Gastrocnemius medialis (tissue), 4 donors: ENCODE measurements around the gene C2CD5. TPM values are rescaled to one million over a fixed set of nuclear protein-coding genes. Genes with fewer than 3 reads are reported as not detected.

ENCODE experiments used
- ATAC-seq, 2 donors: fragments of 150-250 bp; one replicate each; pipeline ENCODE4 v1.9.1; 2016
- DNase-seq, 2 donors: peaks; one replicate each; pipeline ENCODE4 v3.0.0-alpha.2; 2019
- H3K27ac ChIP-seq, 4 donors: fragments of 200-600 bp; sonication (generic); 1 replicate in 1 of 4; 2 replicates in 3 of 4; pipeline ENCODE4 v1.5.1; 2016 to 2018; ENCODE audit warnings: mild to moderate bottlenecking in 2 of 4, moderate library complexity in 1 of 4
- H3K27me3 ChIP-seq, 3 donors: fragments of 200-600 bp; sonication (generic) in 2 of 3; 1 replicate in 1 of 3; 2 replicates in 2 of 3; pipeline versions ENCODE4 v1.5.1 to v1.6.0; 2016 to 2019; ENCODE audit warnings: mild to moderate bottlenecking in 1 of 3, moderate library complexity in 1 of 3
- H3K36me3 ChIP-seq, 2 donors: fragments of 200-600 bp; sonication (generic) in 1 of 2; one replicate each; pipeline ENCODE4 v1.5.1; 2017 to 2018
- H3K4me1 ChIP-seq, 2 donors: fragments of 200-600 bp; sonication (generic) in 1 of 2; one replicate each; pipeline ENCODE4 v1.5.1; 2016 to 2017; ENCODE audit warnings: mild to moderate bottlenecking in 2 of 2
- H3K4me3 ChIP-seq, 4 donors: fragments of 200-600 bp; sonication (generic) in 3 of 4; 1 replicate in 1 of 4; 2 replicates in 3 of 4; pipeline ENCODE4 v1.5.1; 2016 to 2019; ENCODE audit warnings: mild to moderate bottlenecking in 2 of 4
- H3K9me3 ChIP-seq, 3 donors: fragments of 200-600 bp; sonication (generic) in 2 of 3; 1 replicate in 1 of 3; 2 replicates in 2 of 3; pipeline ENCODE4 v1.5.1; 2016 to 2019
- POLR2A ChIP-seq, 2 donors: fragments of 450-650 bp; IDR thresholded peaks; one replicate each; pipeline ENCODE4 v1.6.1; 2017; ENCODE audit warnings: antibody characterized with exemption in 2 of 2, mild to moderate bottlenecking in 2 of 2, moderate library complexity in 2 of 2
- in situ Hi-C, 4 donors: fragments of 200-750 bp; cut with MboI; loops; one replicate each; pipeline versions ENCODE4 v1.15.0 to v1.8.0; 2017; ENCODE audit warnings: low sequenced_read_pairs in 4 of 4
- intact Hi-C: fragments of 100-400 bp; cut with DNase I; formaldehyde crosslinking; loops from one replicate; pipeline ENCODE4 v1.15.1; 2023; ENCODE audit warnings: low total_unique reads
- total RNA-seq, 4 donors: library from RNA; depleted of rRNA; stranded (reverse); fragments of >200 nt; gene quantifications; one replicate each; pipeline versions ENCODE4 v1.1.0 to v1.2.3, GENCODE V29; 2016
- TF ChIP-seq, protein P1 (sequence below), 5 experiments: fragments of 450-650 bp in 3 of 5; fragments of 200-600 bp in 2 of 5; sonication (generic) in 2 of 5; IDR thresholded peaks in 4 of 5; conservative IDR thresholded peaks in 1 of 5; 1 replicate in 4 of 5; 2 replicates in 1 of 5; pipeline ENCODE4 v1.5.1; 2016 to 2019; ENCODE audit warnings: antibody characterized with exemption in 5 of 5, mild to moderate bottlenecking in 3 of 5, moderate library complexity in 3 of 5

The C2CD5 gene
- total RNA-seq, 4 donors from 2014 or later, result 5.3 to 9.4 (median 6.9) TPM

DNA sequence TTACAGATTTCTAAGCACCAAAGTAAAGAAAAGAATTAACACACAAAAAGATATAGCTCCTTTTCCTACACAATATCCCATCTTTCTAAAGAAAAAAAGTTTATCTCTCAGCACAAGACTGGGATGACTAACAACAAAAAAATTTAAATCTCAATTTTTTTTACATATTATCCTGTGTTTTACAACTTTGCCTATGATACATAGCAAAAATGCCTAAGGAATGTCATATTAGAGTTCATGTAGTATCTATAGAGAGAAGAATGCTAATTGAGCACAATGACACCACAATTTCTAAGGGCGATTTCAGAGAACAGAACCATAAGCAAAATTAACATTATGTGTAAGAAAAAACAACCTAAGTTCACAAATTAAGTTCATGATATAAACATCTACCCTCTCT is 16.3 kb downstream of the C2CD5 start:
- Histone ChIP-seq H3K27me3 (no peaks in the 10 kb centered on the region), H3K4me3 (no peak overlapping the region), H3K36me3 (peaks cover 0 to 42% of the 10 kb centered on the region in 2 donors), H3K4me1 (no peaks in the 10 kb centered on the region), H3K27ac (no peak overlapping the region), H3K9me3 (no peaks in the 10 kb centered on the region)
- intact Hi-C loops (loop anchor here (2.0 kb wide), 1 partner anchor 143 kb away; no protein-coding TSS in a partner anchor), in situ Hi-C loops (no loop called here)
- DNase-seq (no peak), ATAC-seq (no peak)
- TF ChIP-seq POLR2A (IDR thresholded peaks at IDR 0.05), result no peak
- TF ChIP-seq, protein P1, sequence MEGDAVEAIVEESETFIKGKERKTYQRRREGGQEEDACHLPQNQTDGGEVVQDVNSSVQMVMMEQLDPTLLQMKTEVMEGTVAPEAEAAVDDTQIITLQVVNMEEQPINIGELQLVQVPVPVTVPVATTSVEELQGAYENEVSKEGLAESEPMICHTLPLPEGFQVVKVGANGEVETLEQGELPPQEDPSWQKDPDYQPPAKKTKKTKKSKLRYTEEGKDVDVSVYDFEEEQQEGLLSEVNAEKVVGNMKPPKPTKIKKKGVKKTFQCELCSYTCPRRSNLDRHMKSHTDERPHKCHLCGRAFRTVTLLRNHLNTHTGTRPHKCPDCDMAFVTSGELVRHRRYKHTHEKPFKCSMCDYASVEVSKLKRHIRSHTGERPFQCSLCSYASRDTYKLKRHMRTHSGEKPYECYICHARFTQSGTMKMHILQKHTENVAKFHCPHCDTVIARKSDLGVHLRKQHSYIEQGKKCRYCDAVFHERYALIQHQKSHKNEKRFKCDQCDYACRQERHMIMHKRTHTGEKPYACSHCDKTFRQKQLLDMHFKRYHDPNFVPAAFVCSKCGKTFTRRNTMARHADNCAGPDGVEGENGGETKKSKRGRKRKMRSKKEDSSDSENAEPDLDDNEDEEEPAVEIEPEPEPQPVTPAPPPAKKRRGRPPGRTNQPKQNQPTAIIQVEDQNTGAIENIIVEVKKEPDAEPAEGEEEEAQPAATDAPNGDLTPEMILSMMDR (IDR thresholded peaks at IDR 0.05 in 4 of 5, conservative IDR thresholded peaks at IDR 0.05 in 1 of 5), result no peak

DNA sequence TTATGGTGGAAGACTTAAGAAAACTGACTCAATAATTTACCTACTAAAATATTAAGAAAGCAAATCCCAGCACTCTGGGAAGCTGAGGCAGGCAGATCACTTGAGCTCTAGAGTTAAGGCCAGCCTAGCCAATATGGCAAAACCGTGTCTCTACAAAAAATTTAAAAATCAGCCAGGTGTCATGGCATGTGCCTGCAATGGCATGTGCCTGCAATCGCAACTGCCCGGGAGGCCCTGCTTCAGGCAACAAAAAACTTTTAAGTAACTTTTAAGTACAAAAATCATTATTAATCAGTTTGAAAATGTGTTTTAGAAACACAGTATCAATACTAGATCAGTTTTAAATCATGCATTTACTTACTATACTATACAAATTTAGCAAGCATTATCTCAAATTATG is 17.5 kb downstream of the C2CD5 start:
- no peak overlapping the region for H3K4me3 ChIP-seq
- H3K27me3 ChIP-seq, result no peaks in the 10 kb centered on the region
- intact Hi-C loops, result no loop called here
- DNase-seq, result no peak
- no peaks in the 10 kb centered on the region for H3K4me1 ChIP-seq
- no peak for ATAC-seq
- in situ Hi-C loops, result no loop called here
- TF ChIP-seq, protein P1 (IDR thresholded peaks at IDR 0.05 in 4 of 5, conservative IDR thresholded peaks at IDR 0.05 in 1 of 5), result no peak
- no peak for TF ChIP-seq POLR2A (IDR thresholded peaks at IDR 0.05)
- no peaks in the 10 kb centered on the region for H3K9me3 ChIP-seq
- peaks cover 0 to 44% of the 10 kb centered on the region in 2 donors for H3K36me3 ChIP-seq
- H3K27ac ChIP-seq, result no peak overlapping the region

DNA sequence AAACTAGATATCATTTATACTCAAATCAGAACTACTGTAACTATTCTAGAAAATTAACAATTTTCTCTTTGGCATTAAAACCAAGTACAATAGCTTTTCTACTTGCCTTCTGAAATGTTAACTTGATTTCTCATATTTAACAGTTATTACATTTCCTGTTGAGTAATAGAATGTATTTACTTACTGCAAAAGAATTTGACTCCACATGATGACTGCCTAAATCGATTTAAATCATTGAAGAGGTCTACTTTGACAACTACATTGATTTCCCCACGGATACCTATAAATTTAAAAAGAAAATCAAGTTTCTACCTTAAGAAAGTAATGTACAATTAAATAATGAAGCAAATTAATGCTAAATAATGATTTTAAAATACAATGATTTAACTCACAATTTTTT is 18.9 kb downstream of the C2CD5 start:
- Histone ChIP-seq H3K9me3 (no peaks in the 10 kb centered on the region), H3K4me1 (no peaks in the 10 kb centered on the region), H3K27ac (no peak overlapping the region), H3K4me3 (no peak overlapping the region), H3K36me3 (peaks cover 0 to 43% of the 10 kb centered on the region in 2 donors), H3K27me3 (no peaks in the 10 kb centered on the region)
- in situ Hi-C loops (no loop called here), intact Hi-C loops (no loop called here)
- TF ChIP-seq POLR2A (IDR thresholded peaks at IDR 0.05), result no peak
- TF ChIP-seq, protein P1 (IDR thresholded peaks at IDR 0.05 in 4 of 5, conservative IDR thresholded peaks at IDR 0.05 in 1 of 5), result no peak
- DNase-seq (no peak), ATAC-seq (no peak)

DNA sequence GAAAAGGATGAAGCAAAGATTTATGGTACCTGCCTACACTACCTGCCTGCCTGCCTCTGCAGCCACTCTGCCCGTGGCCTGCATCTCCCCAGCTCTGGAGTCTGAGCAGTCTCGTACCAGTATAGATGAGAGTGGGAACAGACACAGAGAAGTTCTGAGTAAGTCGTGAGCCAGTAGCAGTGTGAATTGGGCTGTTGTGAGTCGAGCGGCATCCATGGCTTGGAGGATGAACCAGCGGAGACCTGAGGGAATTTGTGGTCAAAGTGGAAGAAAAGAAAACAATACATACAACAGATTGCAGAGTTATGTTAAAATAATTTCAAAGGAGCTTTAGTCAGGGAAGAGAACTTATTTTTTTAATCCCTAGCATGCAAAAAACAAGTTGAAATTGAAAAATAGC is 25.3 kb downstream of the C2CD5 start:
- Histone ChIP-seq H3K27me3 (no peaks in the 10 kb centered on the region), H3K27ac (no peak overlapping the region), H3K4me1 (no peaks in the 10 kb centered on the region), H3K4me3 (no peak overlapping the region), H3K9me3 (no peaks in the 10 kb centered on the region), H3K36me3 (peaks cover 0 to 30% of the 10 kb centered on the region in 2 donors)
- ATAC-seq (no peak), DNase-seq (no peak)
- TF ChIP-seq POLR2A (IDR thresholded peaks at IDR 0.05), result no peak
- TF ChIP-seq, protein P1 (IDR thresholded peaks at IDR 0.05 in 4 of 5, conservative IDR thresholded peaks at IDR 0.05 in 1 of 5), result no peak
- intact Hi-C loops, result no loop called here
- in situ Hi-C loops, result no loop called here

DNA sequence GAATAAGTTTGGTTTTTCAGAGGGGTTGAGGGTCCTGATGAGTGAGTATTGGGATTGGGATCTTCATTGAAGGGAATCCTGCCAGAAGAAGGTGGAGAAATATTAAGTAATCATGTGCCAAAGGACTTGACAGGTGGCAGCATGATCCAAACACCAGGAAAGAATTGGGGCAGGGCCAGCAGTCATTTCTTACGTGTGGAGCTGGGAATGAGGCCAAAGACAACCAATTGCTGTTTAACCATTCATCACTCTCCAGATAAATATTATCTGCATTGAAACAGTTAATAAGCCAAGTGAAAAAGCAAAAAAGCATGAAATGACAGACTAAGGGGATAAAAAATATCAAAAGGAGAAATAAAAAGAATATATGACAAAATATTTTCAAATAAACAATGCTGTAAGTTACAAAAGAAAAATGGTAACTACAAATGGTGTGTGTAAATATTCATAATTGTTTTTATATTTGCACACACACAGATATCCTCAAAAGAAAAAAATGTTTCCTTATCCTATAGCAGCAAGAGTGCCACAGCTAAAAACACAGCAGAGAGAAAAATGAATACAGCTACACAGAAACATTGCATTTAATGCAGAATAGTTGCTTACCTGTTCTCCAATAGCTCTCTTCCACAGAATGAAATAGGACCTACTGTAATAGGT is 26.2 kb downstream of the C2CD5 start:
- Histone ChIP-seq H3K27me3 (no peaks in the 10 kb centered on the region), H3K27ac (no peak overlapping the region), H3K4me3 (no peak overlapping the region), H3K9me3 (no peaks in the 10 kb centered on the region), H3K4me1 (no peaks in the 10 kb centered on the region), H3K36me3 (peaks cover 0 to 24% of the 10 kb centered on the region in 2 donors)
- intact Hi-C loops, result no loop called here
- in situ Hi-C loops, result no loop called here
- TF ChIP-seq, protein P1 (IDR thresholded peaks at IDR 0.05 in 4 of 5, conservative IDR thresholded peaks at IDR 0.05 in 1 of 5), result no peak
- no peak for TF ChIP-seq POLR2A (IDR thresholded peaks at IDR 0.05)
- DNase-seq (no peak), ATAC-seq (no peak)
